T-helper 17 cell (primary cell): ENCODE results near the gene RHEB. TPM values are rescaled to one million over a fixed set of nuclear protein-coding genes. Genes with fewer than 3 reads are reported as not detected.
A peak's percentile ranks its signal among the peaks of the same experiment; 100 is the strongest.

Experiments used
- ATAC-seq: fragments of 150-1000 bp; cut with Tn5 transposase; 2 replicates; pipeline ENCODE4 v1.10.0; 2021; ENCODE audit warnings: mild to moderate bottlenecking, moderate library complexity
- DNase-seq, 3 donors: peaks; one replicate each; pipeline versions ENCODE4 v3.0.0 to v3.0.0-alpha.2; 2020 to 2021
- H3K9me3 ChIP-seq: one replicate; pipeline ENCODE4 v1.7.0; 2013; ENCODE audit warnings: low read length, mild to moderate bottlenecking; ENCODE audit not compliant: control insufficient read depth, poor library complexity, severe bottlenecking
- H3K27ac Mint-ChIP-seq: one replicate; pipeline ENCODE4 v1.8.0; 2022; ENCODE audit warnings: mild to moderate bottlenecking, moderate library complexity, mixed read lengths
- H3K27me3 Mint-ChIP-seq: one replicate; pipeline ENCODE4 v1.8.0; 2022; ENCODE audit warnings: mixed read lengths
- H3K36me3 Mint-ChIP-seq: one replicate; pipeline ENCODE4 v1.8.0; 2022; ENCODE audit warnings: low read depth, mixed read lengths
- H3K4me1 Mint-ChIP-seq: one replicate; pipeline ENCODE4 v1.8.0; 2022; ENCODE audit warnings: mild to moderate bottlenecking, mixed read lengths
- H3K4me3 Mint-ChIP-seq: one replicate; pipeline ENCODE4 v1.8.0; 2022; ENCODE audit warnings: mild to moderate bottlenecking, moderate library complexity, mixed read lengths
- total RNA-seq, 4 donors: library from RNA in 2 of 4; stranded (reverse) in 2 of 4; gene quantifications; one replicate each; pipeline ENCODE4 v1.2.3 and lab custom pipeline; 2022 to 2026

RHEB gene
- total RNA-seq, 2 donors from 2014 or later: 62.5 to 71.1 TPM

- no peaks in the 10 kb centered on the region for H3K27me3 Mint-ChIP-seq
- peak overlapping the region; percentile 89 for H3K27ac Mint-ChIP-seq
- peak; percentile 14 to 30 (median 16) for DNase-seq
These were observed 1.4 kb downstream of the RHEB start for GRCh38 chr7:151518105-151518946.

GRCh38 chr7:151517601-151518104 lies 2.0 kb downstream of the RHEB start:
- ATAC-seq (no peak), DNase-seq (no peak)
- H3K27ac Mint-ChIP-seq: peak overlapping the region; percentile 89
- H3K4me1 Mint-ChIP-seq: peaks cover 48% of the 10 kb centered on the region
- H3K4me3 Mint-ChIP-seq: peak overlapping the region; percentile 97
- no peaks in the 10 kb centered on the region for H3K9me3 ChIP-seq
- H3K36me3 Mint-ChIP-seq: no peaks in the 10 kb centered on the region
- no peaks in the 10 kb centered on the region for H3K27me3 Mint-ChIP-seq

More at GRCh38 chr7:151518105-151518946, 1.4 kb downstream of the RHEB start:
- Mint-ChIP-seq H3K36me3 (no peaks in the 10 kb centered on the region), H3K4me3 (peak overlapping the region; percentile 97), H3K4me1 (peaks cover 44% of the 10 kb centered on the region)
- H3K9me3 ChIP-seq: no peaks in the 10 kb centered on the region
- no peak for ATAC-seq

- Mint-ChIP-seq H3K36me3 (no peaks in the 10 kb centered on the region), H3K4me1 (peaks cover 60% of the 10 kb centered on the region), H3K27ac (peak overlapping the region; percentile 83), H3K27me3 (no peaks in the 10 kb centered on the region), H3K4me3 (peak overlapping the region; percentile 1)
- no peaks in the 10 kb centered on the region for H3K9me3 ChIP-seq
- ATAC-seq (no peak), DNase-seq (no peak)
These were observed 4.5 kb downstream of the RHEB start for GRCh38 chr7:151515276-151515565.

GRCh38 chr7:151514461-151515275 lies 5.0 kb downstream of the RHEB start:
- H3K27ac Mint-ChIP-seq: peak overlapping the region; percentile 83
- no peaks in the 10 kb centered on the region for H3K27me3 Mint-ChIP-seq
- H3K4me3 Mint-ChIP-seq: peak overlapping the region; percentile 1
- no peak for ATAC-seq
- DNase-seq: no peak
- peaks cover 62% of the 10 kb centered on the region for H3K4me1 Mint-ChIP-seq
- no peaks in the 10 kb centered on the region for H3K36me3 Mint-ChIP-seq
- H3K9me3 ChIP-seq: no peaks in the 10 kb centered on the region

GRCh38 chr7:151513133-151513532 lies 6.6 kb downstream of the RHEB start:
- Mint-ChIP-seq H3K36me3 (no peaks in the 10 kb centered on the region), H3K27me3 (no peaks in the 10 kb centered on the region), H3K27ac (no peak overlapping the region), H3K4me1 (peaks cover 59% of the 10 kb centered on the region), H3K4me3 (no peak overlapping the region)
- ATAC-seq: no peak
- DNase-seq: no peak
- no peaks in the 10 kb centered on the region for H3K9me3 ChIP-seq

- Mint-ChIP-seq H3K27ac (peak overlapping the region; percentile 32), H3K27me3 (no peaks in the 10 kb centered on the region), H3K4me3 (no peak overlapping the region), H3K36me3 (no peaks in the 10 kb centered on the region), H3K4me1 (peaks cover 55% of the 10 kb centered on the region)
- no peaks in the 10 kb centered on the region for H3K9me3 ChIP-seq
- ATAC-seq (no peak), DNase-seq (no peak)
These were observed 7.3 kb downstream of the RHEB start for GRCh38 chr7:151512353-151512752.

GRCh38 chr7:151511946-151512345 lies 7.7 kb downstream of the RHEB start:
- Mint-ChIP-seq H3K4me3 (no peak overlapping the region), H3K36me3 (no peaks in the 10 kb centered on the region), H3K4me1 (peaks cover 57% of the 10 kb centered on the region), H3K27ac (peak overlapping the region; percentile 32), H3K27me3 (no peaks in the 10 kb centered on the region)
- no peak for ATAC-seq
- DNase-seq: no peak
- no peaks in the 10 kb centered on the region for H3K9me3 ChIP-seq

GRCh38 chr7:151511270-151511669 lies 8.4 kb downstream of the RHEB start:
- Mint-ChIP-seq H3K36me3 (no peaks in the 10 kb centered on the region), H3K27ac (peak overlapping the region; percentile 32), H3K27me3 (no peaks in the 10 kb centered on the region), H3K4me3 (no peak overlapping the region), H3K4me1 (peaks cover 59% of the 10 kb centered on the region)
- no peaks in the 10 kb centered on the region for H3K9me3 ChIP-seq
- DNase-seq (no peak), ATAC-seq (no peak)

GRCh38 chr7:151509670-151510333 lies 9.9 kb downstream of the RHEB start:
- Mint-ChIP-seq H3K27me3 (no peaks in the 10 kb centered on the region), H3K4me3 (peak overlapping the region; percentile 16), H3K36me3 (no peaks in the 10 kb centered on the region), H3K27ac (peak overlapping the region; percentile 63), H3K4me1 (peaks cover 51% of the 10 kb centered on the region)
- DNase-seq (no peak), ATAC-seq (no peak)
- H3K9me3 ChIP-seq: no peaks in the 10 kb centered on the region

- DNase-seq (no peak), ATAC-seq (no peak)
- H3K27me3 Mint-ChIP-seq: no peaks in the 10 kb centered on the region
- H3K4me3 Mint-ChIP-seq: no peak overlapping the region
- H3K9me3 ChIP-seq: no peaks in the 10 kb centered on the region
- no peaks in the 10 kb centered on the region for H3K36me3 Mint-ChIP-seq
- H3K27ac Mint-ChIP-seq: peak overlapping the region; percentile 63
- peaks cover 48% of the 10 kb centered on the region for H3K4me1 Mint-ChIP-seq
These were observed 10.7 kb downstream of the RHEB start for GRCh38 chr7:151508991-151509390.

- H3K9me3 ChIP-seq: no peaks in the 10 kb centered on the region
- Mint-ChIP-seq H3K4me1 (peaks cover 44% of the 10 kb centered on the region), H3K27me3 (no peaks in the 10 kb centered on the region), H3K4me3 (no peak overlapping the region), H3K27ac (no peak overlapping the region), H3K36me3 (no peaks in the 10 kb centered on the region)
- ATAC-seq (no peak), DNase-seq (no peak)
These were observed 11.9 kb downstream of the RHEB start for GRCh38 chr7:151507806-151508205.

GRCh38 chr7:151506901-151507382 lies 12.8 kb downstream of the RHEB start:
- Mint-ChIP-seq H3K4me3 (no peak overlapping the region), H3K27ac (no peak overlapping the region), H3K4me1 (peaks cover 42% of the 10 kb centered on the region), H3K36me3 (no peaks in the 10 kb centered on the region), H3K27me3 (no peaks in the 10 kb centered on the region)
- ATAC-seq: peak; percentile 28
- no peaks in the 10 kb centered on the region for H3K9me3 ChIP-seq
- DNase-seq: no peak
